ENCODE data around the gene DESI1. TPM values are rescaled to one million over a fixed set of nuclear protein-coding genes. Genes with fewer than 3 reads are reported as not detected.

DESI1 gene
- total RNA-seq, 1 experiment from 2014 or later = 40.8 TPM

DNA sequence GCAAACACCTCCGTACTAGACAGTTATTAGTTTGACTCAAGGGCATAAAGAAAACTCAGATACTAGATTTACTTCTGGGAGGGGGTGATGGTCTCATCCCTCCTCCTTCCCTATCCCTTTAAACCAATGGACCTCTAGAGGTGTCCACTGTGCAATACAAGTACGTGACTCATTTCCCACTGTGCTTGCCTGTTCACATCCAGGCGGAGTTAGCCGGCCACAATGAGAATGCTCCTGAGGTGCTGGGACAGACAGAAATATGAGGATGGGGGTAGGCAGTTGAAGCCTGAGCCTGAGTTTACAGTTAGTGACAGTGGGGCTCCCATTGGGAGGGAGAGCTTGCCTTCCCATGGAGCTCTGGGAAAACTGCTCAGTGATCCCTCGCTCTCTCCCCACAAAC is 22.8 kb downstream of the DESI1 start:
- CTCF ChIA-PET = interaction anchor here (0.8 to 2.1 kb wide), 6 partner anchors 8 to 194 kb away, joined by 3 to 10 read pairs (median 6); partner anchors contain the start of genes PMM1 and POLR3H
- RAD21 ChIA-PET (ENCODE audit: low non-redundant PET in 1 of 2, low total read pairs in 2 of 2, uncharacterized antibody in 2 of 2, unreplicated experiment in 2 of 2) = interaction anchor here in 1 of 2 experiments (0.7 kb wide), 1 partner anchor 45 kb away, joined by 3 read pairs; no protein-coding TSS in a partner anchor
- TF ChIP-seq SP1 (IDR thresholded peaks at IDR 0.05; ENCODE audit: low read depth) (no peak), POLR2A (IDR thresholded peaks at IDR 0.05; ENCODE audit: borderline replicate concordance, extremely low read depth, insufficient read depth, insufficient read length) (no peak), CEBPB (IDR thresholded peaks at IDR 0.05; ENCODE audit: low read depth) (no peak), FOSL1 (IDR thresholded peaks at IDR 0.05; ENCODE audit: low read depth) (no peak), ELF1 (IDR thresholded peaks at IDR 0.05; ENCODE audit: borderline replicate concordance, low read depth) (no peak), ZFX (IDR thresholded peaks at IDR 0.05) (no peak), EZH2phosphoT487 (IDR thresholded peaks at IDR 0.05; ENCODE audit: borderline replicate concordance) (no peak), CBX3 (IDR thresholded peaks at IDR 0.05; ENCODE audit: low read depth) (no peak), SRF (IDR thresholded peaks at IDR 0.05; ENCODE audit: low read depth) (no peak), SIN3A (IDR thresholded peaks at IDR 0.05; ENCODE audit: low read depth) (no peak), YY1 (IDR thresholded peaks at IDR 0.05; ENCODE audit: extremely low read depth, insufficient replicate concordance, low read depth, low read length) (no peak), POLR2AphosphoS5 (IDR thresholded peaks at IDR 0.05; ENCODE audit: low read depth, low read length) (no peak), MAX (IDR thresholded peaks at IDR 0.05) (no peak)
- TF ChIP-seq, protein P1, sequence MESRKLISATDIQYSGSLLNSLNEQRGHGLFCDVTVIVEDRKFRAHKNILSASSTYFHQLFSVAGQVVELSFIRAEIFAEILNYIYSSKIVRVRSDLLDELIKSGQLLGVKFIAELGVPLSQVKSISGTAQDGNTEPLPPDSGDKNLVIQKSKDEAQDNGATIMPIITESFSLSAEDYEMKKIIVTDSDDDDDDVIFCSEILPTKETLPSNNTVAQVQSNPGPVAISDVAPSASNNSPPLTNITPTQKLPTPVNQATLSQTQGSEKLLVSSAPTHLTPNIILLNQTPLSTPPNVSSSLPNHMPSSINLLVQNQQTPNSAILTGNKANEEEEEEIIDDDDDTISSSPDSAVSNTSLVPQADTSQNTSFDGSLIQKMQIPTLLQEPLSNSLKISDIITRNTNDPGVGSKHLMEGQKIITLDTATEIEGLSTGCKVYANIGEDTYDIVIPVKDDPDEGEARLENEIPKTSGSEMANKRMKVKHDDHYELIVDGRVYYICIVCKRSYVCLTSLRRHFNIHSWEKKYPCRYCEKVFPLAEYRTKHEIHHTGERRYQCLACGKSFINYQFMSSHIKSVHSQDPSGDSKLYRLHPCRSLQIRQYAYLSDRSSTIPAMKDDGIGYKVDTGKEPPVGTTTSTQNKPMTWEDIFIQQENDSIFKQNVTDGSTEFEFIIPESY (IDR thresholded peaks at IDR 0.05; ENCODE audit: extremely low read depth, insufficient replicate concordance, low read length) = no peak
- TF ChIP-seq, protein P2, sequence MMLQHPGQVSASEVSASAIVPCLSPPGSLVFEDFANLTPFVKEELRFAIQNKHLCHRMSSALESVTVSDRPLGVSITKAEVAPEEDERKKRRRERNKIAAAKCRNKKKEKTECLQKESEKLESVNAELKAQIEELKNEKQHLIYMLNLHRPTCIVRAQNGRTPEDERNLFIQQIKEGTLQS (IDR thresholded peaks at IDR 0.05) = no peak
- TF ChIP-seq, protein P3, sequence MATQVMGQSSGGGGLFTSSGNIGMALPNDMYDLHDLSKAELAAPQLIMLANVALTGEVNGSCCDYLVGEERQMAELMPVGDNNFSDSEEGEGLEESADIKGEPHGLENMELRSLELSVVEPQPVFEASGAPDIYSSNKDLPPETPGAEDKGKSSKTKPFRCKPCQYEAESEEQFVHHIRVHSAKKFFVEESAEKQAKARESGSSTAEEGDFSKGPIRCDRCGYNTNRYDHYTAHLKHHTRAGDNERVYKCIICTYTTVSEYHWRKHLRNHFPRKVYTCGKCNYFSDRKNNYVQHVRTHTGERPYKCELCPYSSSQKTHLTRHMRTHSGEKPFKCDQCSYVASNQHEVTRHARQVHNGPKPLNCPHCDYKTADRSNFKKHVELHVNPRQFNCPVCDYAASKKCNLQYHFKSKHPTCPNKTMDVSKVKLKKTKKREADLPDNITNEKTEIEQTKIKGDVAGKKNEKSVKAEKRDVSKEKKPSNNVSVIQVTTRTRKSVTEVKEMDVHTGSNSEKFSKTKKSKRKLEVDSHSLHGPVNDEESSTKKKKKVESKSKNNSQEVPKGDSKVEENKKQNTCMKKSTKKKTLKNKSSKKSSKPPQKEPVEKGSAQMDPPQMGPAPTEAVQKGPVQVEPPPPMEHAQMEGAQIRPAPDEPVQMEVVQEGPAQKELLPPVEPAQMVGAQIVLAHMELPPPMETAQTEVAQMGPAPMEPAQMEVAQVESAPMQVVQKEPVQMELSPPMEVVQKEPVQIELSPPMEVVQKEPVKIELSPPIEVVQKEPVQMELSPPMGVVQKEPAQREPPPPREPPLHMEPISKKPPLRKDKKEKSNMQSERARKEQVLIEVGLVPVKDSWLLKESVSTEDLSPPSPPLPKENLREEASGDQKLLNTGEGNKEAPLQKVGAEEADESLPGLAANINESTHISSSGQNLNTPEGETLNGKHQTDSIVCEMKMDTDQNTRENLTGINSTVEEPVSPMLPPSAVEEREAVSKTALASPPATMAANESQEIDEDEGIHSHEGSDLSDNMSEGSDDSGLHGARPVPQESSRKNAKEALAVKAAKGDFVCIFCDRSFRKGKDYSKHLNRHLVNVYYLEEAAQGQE (IDR thresholded peaks at IDR 0.05; ENCODE audit: low read depth) = no peak
- Histone ChIP-seq H3K4me3 (replicated peaks in 1 of 2; ENCODE audit: low read depth in 1 of 2, low read length in 2 of 2) (no peak overlapping the region), H3K9ac (ENCODE audit: low read length) (no peak overlapping the region), H3K4me2 (ENCODE audit: low read length) (no peak overlapping the region), H3K4me1 (ENCODE audit: control insufficient read depth in 1 of 2, insufficient read depth in 2 of 2, low read length in 2 of 2) (peaks cover 0 to 11% of the 10 kb centered on the region in 2 experiments; a peak in 2 of 4 replicates), H4K20me1 (ENCODE audit: insufficient read depth) (no peaks in the 10 kb centered on the region), H3K27ac (ENCODE audit: low read depth, low read length) (peak overlapping the region; percentile 12; the same call in 1 of the 2 replicates), H3K9me2 (ENCODE audit: insufficient read depth) (no peaks in the 10 kb centered on the region), H3K27me3 (ENCODE audit: insufficient read depth, low read length) (no peaks in the 10 kb centered on the region), H2AFZ (ENCODE audit: low read depth, low read length, poor library complexity, severe bottlenecking) (no peak overlapping the region), H3K9me3 (ENCODE audit: control insufficient read depth in 1 of 2, insufficient read depth in 1 of 2, low read depth in 1 of 2, low read length in 2 of 2) (no peaks in the 10 kb centered on the region), H3K36me3 (ENCODE audit: control insufficient read depth in 1 of 2, insufficient read depth in 2 of 2, low read length in 2 of 2) (peaks cover 4 to 7% of the 10 kb centered on the region in 2 experiments; a peak in 3 of 4 replicates), H3K79me2 (ENCODE audit: insufficient read depth, low read length) (no peaks in the 10 kb centered on the region)
- BruUV-seq (replicated peaks) = no TSS peak
- ATAC-seq = no peak
- intact Hi-C loops (cut with micrococcal nuclease) = loop anchor here (5.0 kb wide), 1 partner anchor 196 kb away; no protein-coding TSS in a partner anchor
- no peak for DNase-seq (ENCODE audit: low read depth, low spot score)
- POLR2A ChIA-PET = interaction anchor here (0.8 kb wide), 1 partner anchor 8 kb away, joined by 4 read pairs; the partner anchor contains the start of gene PMM1

Measured in HCT116 (cell line).